GM11168 (cell line): ENCODE measurements around the gene RAB11FIP3.

ENCODE experiments used
- in situ Hi-C: fragments of 300-500 bp; cut with MboI; formaldehyde crosslinking; loops from one replicate; pipeline ENCODE4 v1.12.0; 2022; ENCODE audit warnings: low sequenced_read_pairs; ENCODE audit not compliant: unreplicated experiment

Gene RAB11FIP3

DNA sequence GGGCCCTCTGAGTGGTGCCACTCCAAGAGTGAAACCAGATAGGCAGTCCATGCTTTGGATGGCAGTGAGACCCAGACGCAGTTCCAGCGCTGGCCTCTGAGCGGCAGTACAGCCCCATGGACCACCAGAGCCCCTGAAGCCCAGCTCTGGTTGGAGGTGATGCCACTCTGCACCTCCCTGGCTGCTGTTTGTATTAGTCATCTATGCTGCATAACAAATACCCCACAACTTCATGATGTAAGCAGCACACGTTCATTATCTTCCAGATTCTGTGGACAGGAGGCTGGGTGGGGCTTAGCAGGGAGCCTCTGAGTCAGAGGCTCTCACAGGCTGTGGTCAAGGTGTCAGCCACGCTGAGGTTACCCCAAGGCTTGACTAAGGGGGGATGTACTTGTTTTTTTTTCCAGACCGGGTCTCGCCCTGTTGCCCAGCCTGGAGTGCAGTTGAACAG is 33.5 kb upstream of the RAB11FIP3 start:
- in situ Hi-C loops: no loop called here

DNA sequence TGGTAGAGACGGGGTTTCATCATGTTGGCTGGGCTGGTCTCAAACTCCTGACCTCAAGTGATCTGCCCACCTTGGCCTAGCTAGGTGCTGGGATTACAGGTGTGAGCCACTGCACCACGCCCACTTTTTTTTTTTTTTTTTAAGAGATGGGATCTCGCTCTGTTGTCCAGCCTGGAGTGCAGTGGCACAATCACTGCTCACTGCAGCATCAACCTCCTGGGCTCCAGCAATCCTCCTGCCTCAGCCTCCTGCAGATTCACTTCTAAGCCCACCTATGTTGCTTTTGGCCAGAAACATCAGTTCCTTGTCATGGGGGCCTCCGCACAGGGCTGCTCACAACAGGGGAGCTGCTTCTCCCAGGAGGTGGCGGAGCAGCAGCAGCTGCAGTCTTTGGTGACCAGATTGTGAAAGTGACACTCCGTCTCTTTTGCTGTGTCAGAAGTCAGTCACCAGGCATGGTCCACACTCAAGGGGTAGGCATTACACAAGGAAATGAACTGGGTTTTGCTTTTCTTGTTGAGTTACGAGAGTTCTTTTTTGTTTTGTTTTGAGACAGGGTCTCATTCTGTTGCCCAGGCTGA is 32.9 kb upstream of the RAB11FIP3 start:
- in situ Hi-C loops: no loop called here

GRCh38 chr16:396199-396598 is 29.2 kb upstream of the RAB11FIP3 start:
- in situ Hi-C loops: no loop called here

GRCh38 chr16:396605-397004 is 28.8 kb upstream of the RAB11FIP3 start:
- in situ Hi-C loops: no loop called here

DNA sequence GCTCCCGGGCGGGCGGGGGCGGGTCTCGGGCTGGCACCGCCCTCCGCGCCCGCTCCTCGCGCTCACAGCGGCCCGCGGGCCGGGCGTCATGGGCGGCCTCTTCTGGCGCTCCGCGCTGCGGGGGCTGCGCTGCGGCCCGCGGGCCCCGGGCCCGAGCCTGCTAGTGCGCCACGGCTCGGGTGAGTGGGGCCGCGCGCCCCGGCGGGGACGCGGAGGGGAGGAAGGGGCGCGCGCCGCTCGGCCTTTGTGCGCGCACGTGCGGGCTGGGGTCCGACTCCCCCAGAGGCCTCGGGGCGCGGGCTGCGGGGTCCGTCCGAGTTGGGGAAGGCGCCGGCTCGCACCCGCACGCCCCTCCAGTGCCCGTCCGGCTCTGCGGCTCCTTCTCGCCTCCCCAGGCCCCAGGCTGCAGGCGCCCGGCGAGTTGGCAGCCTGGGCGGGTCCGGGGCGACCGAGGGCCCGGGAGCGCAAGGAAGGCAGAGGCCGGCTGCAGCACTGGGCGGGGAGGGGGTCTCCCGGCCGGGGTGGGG is 28.3 kb upstream of the RAB11FIP3 start, which contains the start of gene NME4:
TSS of gene NME4 (plus strand) at position 65 of the 527 bp plus-strand sequence. CDS start at position 89, 24 bp downstream.
- in situ Hi-C loops: no loop called here

- in situ Hi-C loops: no loop called here
Measured at GRCh38 chr16:397736-398332, 27.6 kb upstream of the RAB11FIP3 start.

DNA sequence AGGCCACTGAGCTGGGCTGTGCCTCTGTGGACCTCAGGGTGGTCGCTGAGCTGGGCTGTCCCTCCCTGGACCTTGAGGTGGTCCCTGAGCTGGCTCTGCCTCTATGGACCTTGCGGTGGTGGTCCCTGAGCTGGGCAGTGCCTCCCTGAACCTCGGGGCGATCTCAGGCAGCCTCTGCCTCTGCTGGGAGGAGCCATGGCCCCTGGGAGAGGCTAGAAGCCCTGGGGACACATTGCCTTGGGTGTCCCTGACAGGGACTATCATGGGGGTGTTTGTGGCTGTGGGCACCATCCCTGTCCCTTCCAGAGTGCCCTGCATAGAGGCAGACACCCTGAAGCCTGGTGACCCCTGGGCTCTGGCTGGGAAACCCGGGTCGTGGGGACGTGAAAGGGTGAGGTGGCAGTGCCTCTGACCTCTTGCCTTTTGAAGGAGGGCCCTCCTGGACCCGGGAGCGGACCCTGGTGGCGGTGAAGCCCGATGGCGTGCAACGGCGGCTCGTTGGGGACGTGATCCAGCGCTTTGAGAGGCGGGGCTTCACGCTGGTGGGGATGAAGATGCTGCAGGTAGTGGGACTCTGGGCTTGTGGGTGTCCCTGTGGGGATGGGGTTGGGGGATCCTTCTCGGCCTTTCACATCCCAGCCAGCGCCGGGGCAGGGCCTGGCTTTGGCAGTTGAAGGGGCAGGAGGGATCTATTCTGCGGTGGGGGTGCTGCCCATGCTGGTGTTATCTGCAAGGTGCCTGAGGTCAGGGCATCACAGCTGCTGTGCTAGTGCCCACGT is 26.7 kb upstream of the RAB11FIP3 start:
- in situ Hi-C loops: no loop called here

GRCh38 chr16:399340-400019 is 26.0 kb upstream of the RAB11FIP3 start:
- in situ Hi-C loops: no loop called here

GRCh38 chr16:400061-400591 is 25.3 kb upstream of the RAB11FIP3 start:
- in situ Hi-C loops: no loop called here

DNA sequence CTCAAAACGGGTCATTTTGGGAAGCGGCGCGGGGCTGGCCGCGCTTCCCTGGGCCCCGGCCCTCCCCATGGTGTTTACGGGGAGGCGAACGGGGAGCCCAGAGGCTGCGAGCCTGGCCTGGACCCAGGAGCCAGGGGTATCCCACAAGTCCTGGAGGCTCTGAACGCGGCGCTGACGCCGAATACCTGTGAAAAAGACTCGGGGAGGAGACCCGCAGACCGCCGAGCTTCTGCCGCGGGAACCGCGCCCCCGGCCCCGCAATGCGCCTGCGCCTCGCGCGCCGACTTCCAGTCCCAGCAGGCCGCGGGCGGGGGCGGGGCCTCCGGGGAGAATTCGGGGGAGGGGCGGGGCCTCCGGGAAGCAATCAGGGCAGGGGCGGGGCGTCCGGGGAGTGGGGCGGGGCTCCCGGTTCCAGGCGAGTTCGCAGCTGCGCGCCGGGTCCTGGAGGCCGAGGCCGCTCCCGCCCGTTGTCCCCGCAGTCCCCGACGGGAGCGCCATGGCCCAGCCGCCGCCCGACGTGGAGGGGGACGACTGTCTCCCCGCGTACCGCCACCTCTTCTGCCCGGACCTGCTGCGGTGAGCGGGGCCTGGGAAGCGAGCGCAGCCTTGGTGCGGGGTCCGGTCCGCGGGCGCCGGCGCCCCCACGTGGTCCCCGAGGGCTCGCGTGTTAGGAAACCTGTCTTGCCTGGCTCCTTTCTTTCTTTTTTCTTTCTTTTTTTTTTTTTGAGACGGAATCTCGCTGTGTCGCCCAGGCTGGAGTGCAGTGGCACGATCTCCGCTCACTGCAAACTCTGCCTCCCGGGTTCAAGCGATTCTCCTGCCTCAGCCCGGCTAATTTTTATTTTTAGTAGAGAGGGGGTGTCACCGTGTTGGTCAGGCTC is 23.7 kb upstream of the RAB11FIP3 start, which contains the start of gene DECR2:
TSS of gene DECR2 (plus strand) at position 418 of the 881 bp plus-strand sequence. CDS start at position 497, 79 bp downstream.
- in situ Hi-C loops: no loop called here

- in situ Hi-C loops: no loop called here
Measured at GRCh38 chr16:404971-405486, 20.4 kb upstream of the RAB11FIP3 start.

GRCh38 chr16:405548-406506 is 19.6 kb upstream of the RAB11FIP3 start:
- in situ Hi-C loops: no loop called here

GRCh38 chr16:407253-407652 is 18.2 kb upstream of the RAB11FIP3 start:
- in situ Hi-C loops: no loop called here

GRCh38 chr16:410516-411178 is 14.8 kb upstream of the RAB11FIP3 start:
- in situ Hi-C loops: no loop called here

DNA sequence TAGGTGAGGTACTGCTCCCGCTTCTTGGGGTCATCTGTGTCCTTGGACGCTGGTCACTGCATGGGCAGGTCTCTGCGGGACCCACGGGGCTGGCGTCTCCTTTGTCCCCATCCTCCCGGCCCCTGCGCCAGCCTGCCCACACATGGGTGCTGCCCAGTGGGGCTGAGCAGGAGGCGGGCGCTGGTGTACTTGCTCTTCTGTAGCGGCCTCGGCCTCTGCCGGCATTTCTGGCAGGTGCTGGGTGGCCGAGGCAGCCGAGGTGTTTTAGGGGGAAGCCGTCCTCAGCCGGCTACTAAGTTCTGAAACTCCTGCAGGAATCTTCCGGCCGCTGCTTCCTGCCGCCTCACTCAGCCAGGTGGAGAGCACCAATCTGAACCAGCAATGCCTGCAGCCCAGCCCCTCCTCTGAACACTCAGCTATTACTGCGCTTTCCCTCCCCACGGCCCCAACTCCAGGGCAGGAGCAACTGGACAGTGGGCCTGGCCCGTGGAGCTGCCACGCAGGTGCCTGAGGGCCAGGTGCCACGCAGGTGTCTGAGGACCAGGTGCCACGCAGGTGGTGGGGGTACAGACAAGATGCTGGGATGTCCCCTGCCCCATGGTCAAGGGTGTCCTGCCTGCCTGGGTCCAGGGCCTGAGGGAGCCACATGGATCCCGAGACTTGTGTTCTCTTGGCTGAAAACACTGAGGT is 13.7 kb upstream of the RAB11FIP3 start:
- in situ Hi-C loops: no loop called here

GRCh38 chr16:414395-415169 is 10.9 kb upstream of the RAB11FIP3 start:
- in situ Hi-C loops: no loop called here
